ENCODE results near the gene ZFPM1. TPM values are rescaled to one million over a fixed set of nuclear protein-coding genes. Genes with fewer than 3 reads are reported as not detected.

ZFPM1 gene
- total RNA-seq, 1 experiment from 2014 or later = 14.6 TPM

DNA sequence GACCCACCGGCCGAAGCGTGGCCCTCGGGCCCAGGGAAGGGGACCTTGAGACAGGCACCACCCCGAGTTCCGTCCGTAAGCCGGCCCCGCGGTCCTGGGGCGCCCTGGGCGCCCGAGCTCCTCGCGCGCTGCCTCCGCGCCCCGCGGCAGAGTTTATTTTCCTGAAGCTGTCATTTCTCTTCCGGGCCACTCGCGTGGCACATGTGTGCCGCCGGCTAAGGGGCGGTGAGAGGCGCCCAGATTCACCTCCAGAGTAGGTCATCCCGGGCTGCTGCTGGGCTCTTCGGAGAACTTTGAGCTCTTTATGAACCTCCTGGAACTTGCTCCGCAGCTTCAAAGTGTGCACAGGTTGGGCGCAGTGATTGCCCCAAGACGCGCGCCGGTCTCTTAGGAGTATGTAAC, 117.6 kb downstream of the ZFPM1 start:
- intact Hi-C loops (cut with micrococcal nuclease) = loop anchor here (5.0 kb wide), 1 partner anchor 118 kb away; the partner anchor contains the start of gene ZFPM1
- no TSS peak for BruUV-seq (replicated peaks)
- Histone ChIP-seq H3K4me3 (replicated peaks in 1 of 2; ENCODE audit: low read depth in 1 of 2, low read length in 2 of 2) (peak overlapping the region; percentile 74 to 92), H3K9me3 (ENCODE audit: control insufficient read depth in 1 of 2, insufficient read depth in 1 of 2, low read depth in 1 of 2, low read length in 2 of 2) (no peaks in the 10 kb centered on the region), H4K20me1 (ENCODE audit: insufficient read depth) (0 out of 2 replicates have a peak, but pooled peaks cover 10% of the 10 kb centered on the region), H3K27ac (ENCODE audit: low read depth, low read length) (peak overlapping the region; percentile 73), H3K9me2 (ENCODE audit: insufficient read depth) (no peaks in the 10 kb centered on the region), H2AFZ (ENCODE audit: low read depth, low read length, poor library complexity, severe bottlenecking) (no peak overlapping the region), H3K4me1 (ENCODE audit: control insufficient read depth in 1 of 2, insufficient read depth in 2 of 2, low read length in 2 of 2) (peaks cover 13 to 33% of the 10 kb centered on the region in 2 experiments), H3K9ac (ENCODE audit: low read length) (peak overlapping the region; percentile 87), H3K36me3 (ENCODE audit: control insufficient read depth in 1 of 2, insufficient read depth in 2 of 2, low read length in 2 of 2) (peaks cover 14 to 30% of the 10 kb centered on the region in 2 experiments; a peak in 3 of 4 replicates), H3K4me2 (ENCODE audit: low read length) (peak overlapping the region; percentile 86), H3K27me3 (ENCODE audit: insufficient read depth, low read length) (no peaks in the 10 kb centered on the region), H3K79me2 (ENCODE audit: insufficient read depth, low read length) (peaks cover 58% of the 10 kb centered on the region)
- CTCF ChIA-PET = interaction anchor here (0.9 to 2.0 kb wide), 6 partner anchors 9 to 792 kb away, joined by 3 to 15 read pairs (median 4); no protein-coding TSS in a partner anchor
- TF ChIP-seq ZFX (IDR thresholded peaks at IDR 0.05) (peak; percentile 83; the same call in 1 of the 2 replicates), POLR2AphosphoS5 (IDR thresholded peaks at IDR 0.05; ENCODE audit: low read depth, low read length) (peak; percentile 22; the same call in 1 of the 2 replicates), RAD21 (IDR thresholded peaks at IDR 0.05; ENCODE audit: low read depth) (no peak)
- TF ChIP-seq, protein P1, sequence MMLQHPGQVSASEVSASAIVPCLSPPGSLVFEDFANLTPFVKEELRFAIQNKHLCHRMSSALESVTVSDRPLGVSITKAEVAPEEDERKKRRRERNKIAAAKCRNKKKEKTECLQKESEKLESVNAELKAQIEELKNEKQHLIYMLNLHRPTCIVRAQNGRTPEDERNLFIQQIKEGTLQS (IDR thresholded peaks at IDR 0.05) = no peak
- ATAC-seq = peak; percentile 44
- POLR2A ChIA-PET = interaction anchor here (0.9 to 1.2 kb wide), 5 partner anchors 12 to 701 kb away, joined by 3 to 8 read pairs (median 3); partner anchors contain the start of genes APRT and SLC7A5
- RAD21 ChIA-PET (ENCODE audit: low non-redundant PET in 1 of 2, low total read pairs in 2 of 2, uncharacterized antibody in 2 of 2, unreplicated experiment in 2 of 2) = no interaction called here
- no peak for DNase-seq (ENCODE audit: low read depth, low spot score)

DNA sequence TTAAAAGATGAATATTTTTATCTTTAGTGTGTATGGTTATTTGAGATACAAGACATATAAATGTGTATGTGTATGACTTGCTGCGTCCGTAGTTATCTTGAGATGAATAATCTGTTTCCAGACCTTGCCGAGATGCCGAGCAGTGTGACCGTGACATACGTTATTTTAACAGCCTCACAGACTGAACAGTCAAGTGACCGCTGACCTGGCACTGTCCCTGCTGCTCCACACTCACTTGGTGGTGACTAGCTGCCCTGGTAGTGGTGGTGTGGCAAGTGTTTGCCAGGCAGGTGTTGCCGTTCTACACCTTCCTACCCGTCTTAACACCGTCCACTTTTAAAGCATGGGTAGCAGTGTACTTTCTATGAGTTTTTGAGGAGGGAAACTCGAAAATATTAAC, 122.2 kb downstream of the ZFPM1 start:
- CTCF ChIA-PET = no interaction called here
- no TSS peak for BruUV-seq (replicated peaks)
- intact Hi-C loops (cut with micrococcal nuclease) = no loop called here

More for the DNA sequence above, 122.2 kb downstream of the ZFPM1 start:
- Histone ChIP-seq H3K4me2 (ENCODE audit: low read length) (no peak overlapping the region), H3K9me2 (ENCODE audit: insufficient read depth) (no peaks in the 10 kb centered on the region), H3K36me3 (ENCODE audit: control insufficient read depth in 1 of 2, insufficient read depth in 2 of 2, low read length in 2 of 2) (peaks cover 41 to 51% of the 10 kb centered on the region in 2 experiments), H3K4me3 (replicated peaks in 1 of 2; ENCODE audit: low read depth in 1 of 2, low read length in 2 of 2) (no peak overlapping the region), H3K4me1 (ENCODE audit: control insufficient read depth in 1 of 2, insufficient read depth in 2 of 2, low read length in 2 of 2) (peaks cover 9 to 10% of the 10 kb centered on the region in 2 experiments), H2AFZ (ENCODE audit: low read depth, low read length, poor library complexity, severe bottlenecking) (no peak overlapping the region), H3K27me3 (ENCODE audit: insufficient read depth, low read length) (no peaks in the 10 kb centered on the region), H3K27ac (ENCODE audit: low read depth, low read length) (no peak overlapping the region), H3K9me3 (ENCODE audit: control insufficient read depth in 1 of 2, insufficient read depth in 1 of 2, low read depth in 1 of 2, low read length in 2 of 2) (no peaks in the 10 kb centered on the region), H3K79me2 (ENCODE audit: insufficient read depth, low read length) (peaks cover 98% of the 10 kb centered on the region), H3K9ac (ENCODE audit: low read length) (no peak overlapping the region), H4K20me1 (ENCODE audit: insufficient read depth) (0 out of 2 replicates have a peak, but pooled peaks cover 10% of the 10 kb centered on the region)
- no peak for DNase-seq (ENCODE audit: low read depth, low spot score)
- ChIA-PET RAD21 (ENCODE audit: low non-redundant PET in 1 of 2, low total read pairs in 2 of 2, uncharacterized antibody in 2 of 2, unreplicated experiment in 2 of 2) (no interaction called here), POLR2A (no interaction called here)
- no peak for TF ChIP-seq SIN3A (IDR thresholded peaks at IDR 0.05; ENCODE audit: low read depth)
- TF ChIP-seq YY1 (IDR thresholded peaks at IDR 0.05; ENCODE audit: extremely low read depth, insufficient replicate concordance, low read depth, low read length) = no peak
- TF ChIP-seq ELF1 (IDR thresholded peaks at IDR 0.05; ENCODE audit: borderline replicate concordance, low read depth) = no peak
- TF ChIP-seq CBX3 (IDR thresholded peaks at IDR 0.05; ENCODE audit: low read depth) = no peak
- TF ChIP-seq, protein P2, sequence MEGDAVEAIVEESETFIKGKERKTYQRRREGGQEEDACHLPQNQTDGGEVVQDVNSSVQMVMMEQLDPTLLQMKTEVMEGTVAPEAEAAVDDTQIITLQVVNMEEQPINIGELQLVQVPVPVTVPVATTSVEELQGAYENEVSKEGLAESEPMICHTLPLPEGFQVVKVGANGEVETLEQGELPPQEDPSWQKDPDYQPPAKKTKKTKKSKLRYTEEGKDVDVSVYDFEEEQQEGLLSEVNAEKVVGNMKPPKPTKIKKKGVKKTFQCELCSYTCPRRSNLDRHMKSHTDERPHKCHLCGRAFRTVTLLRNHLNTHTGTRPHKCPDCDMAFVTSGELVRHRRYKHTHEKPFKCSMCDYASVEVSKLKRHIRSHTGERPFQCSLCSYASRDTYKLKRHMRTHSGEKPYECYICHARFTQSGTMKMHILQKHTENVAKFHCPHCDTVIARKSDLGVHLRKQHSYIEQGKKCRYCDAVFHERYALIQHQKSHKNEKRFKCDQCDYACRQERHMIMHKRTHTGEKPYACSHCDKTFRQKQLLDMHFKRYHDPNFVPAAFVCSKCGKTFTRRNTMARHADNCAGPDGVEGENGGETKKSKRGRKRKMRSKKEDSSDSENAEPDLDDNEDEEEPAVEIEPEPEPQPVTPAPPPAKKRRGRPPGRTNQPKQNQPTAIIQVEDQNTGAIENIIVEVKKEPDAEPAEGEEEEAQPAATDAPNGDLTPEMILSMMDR (IDR thresholded peaks at IDR 0.05 in 2 of 3, conservative IDR thresholded peaks at IDR 0.05 in 1 of 3; ENCODE audit: borderline replicate concordance in 1 of 3, insufficient read depth in 1 of 3, low read depth in 2 of 3, low read length in 2 of 3) = no peak
- no peak for TF ChIP-seq ZFX (IDR thresholded peaks at IDR 0.05)
- TF ChIP-seq EZH2 (IDR thresholded peaks at IDR 0.05) = no peak
- TF ChIP-seq POLR2AphosphoS5 (IDR thresholded peaks at IDR 0.05; ENCODE audit: low read depth, low read length) = no peak
- TF ChIP-seq JUND (IDR thresholded peaks at IDR 0.05) = no peak
- no peak for TF ChIP-seq ZNF274 (IDR thresholded peaks at IDR 0.05; ENCODE audit: low read depth, low read length)
- TF ChIP-seq EZH2phosphoT487 (IDR thresholded peaks at IDR 0.05; ENCODE audit: borderline replicate concordance) = no peak
- no peak for TF ChIP-seq POLR2A (IDR thresholded peaks at IDR 0.05; ENCODE audit: borderline replicate concordance, extremely low read depth, insufficient read depth, insufficient read length)
- no peak for ATAC-seq

All from HCT116 (cell line).